ENCODE measurements around the gene GSTM4.

GSTM4 gene

GRCh38 chr1:109625176-109625575 is 30.7 kb upstream of the GSTM4 start:
- no peak for DNase-seq

DNA sequence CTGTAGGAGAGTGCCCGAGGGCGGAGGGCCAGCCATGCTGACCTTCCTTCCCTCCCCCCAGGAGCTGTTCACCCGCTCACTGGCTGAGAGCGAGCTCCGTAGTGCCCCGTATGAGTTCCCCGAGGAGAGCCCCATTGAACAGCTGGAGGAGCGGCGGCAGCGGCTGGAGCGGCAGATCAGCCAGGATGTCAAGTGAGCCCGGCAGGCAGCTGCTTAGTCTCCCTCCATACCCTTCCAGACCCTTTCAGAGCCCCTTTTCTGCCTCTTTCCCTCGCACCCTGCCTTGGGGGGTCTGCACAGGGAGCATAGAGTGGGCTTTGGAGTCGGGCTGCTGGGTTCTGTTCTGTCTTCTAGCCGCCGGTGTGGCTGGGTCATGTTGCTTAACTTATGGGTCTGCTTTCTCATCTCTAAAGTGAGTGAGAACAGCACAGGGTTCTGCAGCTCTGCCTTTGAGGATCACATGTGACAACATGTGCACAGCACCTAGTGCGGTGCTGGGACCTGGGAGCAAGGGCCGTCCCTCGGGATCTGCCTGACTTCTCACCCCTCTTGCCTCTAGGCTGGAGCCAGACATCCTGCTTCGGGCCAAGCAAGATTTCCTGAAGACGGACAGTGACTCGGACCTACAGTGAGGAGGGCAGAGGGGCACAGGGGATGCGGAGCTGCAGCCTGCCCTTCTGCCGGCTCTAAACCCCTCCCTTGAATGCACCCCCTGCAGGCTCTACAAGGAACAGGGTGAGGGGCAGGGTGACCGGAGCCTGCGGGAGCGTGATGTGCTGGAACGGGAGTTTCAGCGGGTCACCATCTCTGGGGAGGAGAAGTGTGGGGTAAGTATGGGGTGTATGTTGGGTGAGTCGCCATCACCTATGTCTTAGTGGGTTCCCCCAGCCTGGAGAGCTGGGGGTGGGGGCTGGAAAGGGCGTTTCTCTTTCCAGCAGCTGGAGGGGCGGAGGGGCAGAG is 30.0 kb upstream of the GSTM4 start:
- DNase-seq = no peak

GRCh38 chr1:109626682-109627408 is 29.1 kb upstream of the GSTM4 start:
- DNase-seq = no peak

GRCh38 chr1:109627692-109628399 is 28.1 kb upstream of the GSTM4 start:
- no peak for DNase-seq

- no peak for DNase-seq
Observed at GRCh38 chr1:109628540-109629321, 27.2 kb upstream of the GSTM4 start.

DNA sequence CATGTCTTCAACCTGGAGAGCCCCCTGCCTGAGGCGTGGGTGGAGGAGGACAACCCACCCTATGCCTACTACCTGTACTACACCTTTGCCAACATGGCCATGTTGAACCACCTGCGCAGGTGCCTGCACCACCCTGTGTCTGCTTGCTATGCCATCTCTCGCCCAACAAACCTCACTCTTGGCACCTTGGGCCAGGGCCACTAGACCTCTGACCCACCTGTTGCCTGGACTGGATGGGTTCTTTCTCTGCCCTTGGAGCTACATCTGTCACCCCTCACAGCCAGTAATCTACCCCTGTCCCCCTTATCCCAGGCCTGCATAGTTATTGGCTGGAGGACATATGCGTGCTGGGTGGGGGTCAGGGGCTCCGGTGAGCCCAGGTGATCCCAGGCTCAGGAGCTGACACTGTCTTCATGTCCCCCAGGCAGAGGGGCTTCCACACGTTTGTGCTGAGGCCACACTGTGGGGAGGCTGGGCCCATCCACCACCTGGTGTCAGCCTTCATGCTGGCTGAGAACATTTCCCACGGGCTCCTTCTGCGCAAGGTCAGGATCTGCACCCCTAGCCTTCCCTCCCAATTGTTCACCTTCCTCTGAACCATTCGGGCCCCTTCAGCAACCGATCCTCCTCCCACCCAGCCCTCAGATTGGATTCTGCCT is 26.4 kb upstream of the GSTM4 start:
- DNase-seq = no peak

- DNase-seq = no peak
Observed at GRCh38 chr1:109630081-109630897, 25.6 kb upstream of the GSTM4 start.

- no peak for DNase-seq
Observed at GRCh38 chr1:109630898-109631512, 24.9 kb upstream of the GSTM4 start.

DNA sequence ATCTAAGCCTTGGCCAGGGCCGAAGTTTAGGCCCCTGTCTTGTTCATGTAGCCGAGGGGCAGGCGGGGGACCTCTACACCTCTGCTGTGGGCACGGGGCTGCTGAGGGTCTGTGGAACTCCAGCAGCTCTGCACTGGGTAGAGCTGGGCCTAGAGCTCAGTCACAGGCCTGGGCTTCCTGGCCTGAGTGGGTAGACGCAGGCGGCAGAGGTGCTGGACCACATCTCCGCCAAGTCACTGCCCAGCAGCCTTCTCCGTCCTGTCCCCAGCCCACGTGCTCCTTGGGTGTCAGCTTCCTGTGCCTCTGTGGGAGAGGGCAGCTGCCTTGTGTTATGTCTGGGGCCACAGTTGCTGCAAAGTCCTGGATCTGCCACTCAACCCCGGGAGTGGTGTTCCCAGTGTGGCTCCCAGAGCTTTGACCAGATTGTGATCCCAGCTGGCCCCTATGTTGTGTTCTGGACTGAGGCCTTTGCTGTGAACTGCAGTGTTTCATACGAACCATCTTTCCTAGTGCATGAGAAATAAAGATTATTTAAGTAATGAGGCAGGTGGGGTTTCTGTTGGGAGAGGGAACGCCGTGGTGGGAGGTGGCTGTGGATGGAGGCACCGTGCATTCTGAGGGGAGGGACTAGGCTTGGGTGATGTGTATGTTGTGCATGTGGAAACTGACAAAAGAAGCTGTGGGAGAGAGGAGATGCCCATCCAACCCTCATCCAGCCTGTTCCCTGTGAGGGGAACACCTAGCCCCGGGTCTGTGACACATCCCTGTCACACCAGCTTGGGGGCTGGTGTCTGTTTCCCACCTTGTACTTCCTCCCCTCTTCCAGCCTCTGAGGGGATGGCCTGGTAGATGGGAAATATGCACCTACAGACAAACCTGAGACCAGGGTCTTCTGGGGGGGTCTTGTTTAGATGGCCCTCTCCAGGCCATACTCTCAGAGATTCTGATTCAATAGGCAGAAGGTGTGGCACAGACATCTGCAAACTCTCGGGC is 24.1 kb upstream of the GSTM4 start:
- no peak for DNase-seq

DNA sequence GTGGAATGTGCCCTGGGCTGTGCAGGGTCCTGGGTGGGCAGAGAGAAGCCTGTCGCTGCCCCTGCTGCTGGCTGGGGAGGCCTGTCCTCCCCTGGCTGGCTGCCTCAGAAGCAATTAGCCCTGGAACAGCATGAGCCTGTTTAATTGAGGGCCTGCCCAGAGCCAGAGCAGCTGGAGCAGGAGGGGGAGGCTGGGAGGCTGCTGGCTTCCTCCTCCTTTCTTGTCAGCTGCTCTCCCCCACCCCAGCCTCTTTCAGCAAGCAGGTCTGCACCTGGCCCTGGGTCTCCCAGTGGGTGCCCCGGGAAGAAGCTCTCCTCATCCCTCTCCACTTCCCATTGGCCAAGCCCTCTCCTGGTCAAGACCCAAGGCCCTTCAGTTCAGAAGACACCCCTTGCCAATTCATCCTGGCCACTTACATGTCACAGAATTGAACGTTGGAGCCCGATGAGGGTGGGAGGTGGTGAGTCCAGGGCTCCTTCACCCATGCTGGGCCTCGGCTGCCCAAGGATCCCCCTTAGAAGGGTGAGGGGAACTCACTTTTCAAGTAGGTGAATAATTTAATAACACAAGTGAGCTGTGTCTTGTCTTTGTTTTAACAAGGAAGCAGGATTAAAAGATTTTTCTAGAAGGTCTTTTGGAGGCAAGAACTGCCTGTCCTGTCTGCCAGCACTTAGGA is 23.1 kb upstream of the GSTM4 start:
- no peak for DNase-seq

GRCh38 chr1:109634292-109634691 is 21.6 kb upstream of the GSTM4 start:
- DNase-seq = no peak

- no peak for DNase-seq
Observed at GRCh38 chr1:109634771-109635750, 20.8 kb upstream of the GSTM4 start.

DNA sequence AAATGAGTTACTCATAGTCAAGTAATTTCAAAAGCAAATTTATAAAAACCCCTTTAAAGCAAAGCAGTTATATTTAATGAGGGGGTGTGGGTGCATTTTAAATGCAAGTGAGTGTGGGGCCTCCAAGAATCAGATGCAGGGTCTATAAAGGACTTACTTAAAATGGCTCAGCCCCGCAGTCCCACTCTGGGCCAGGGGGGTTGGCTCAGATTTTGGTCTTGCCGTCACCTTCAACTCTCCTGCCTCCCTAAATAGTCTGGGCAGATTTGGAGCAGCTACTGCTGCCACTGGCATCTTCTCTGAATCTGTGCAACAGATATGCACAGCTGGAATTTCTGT is 20.1 kb upstream of the GSTM4 start:
- no peak for DNase-seq

DNA sequence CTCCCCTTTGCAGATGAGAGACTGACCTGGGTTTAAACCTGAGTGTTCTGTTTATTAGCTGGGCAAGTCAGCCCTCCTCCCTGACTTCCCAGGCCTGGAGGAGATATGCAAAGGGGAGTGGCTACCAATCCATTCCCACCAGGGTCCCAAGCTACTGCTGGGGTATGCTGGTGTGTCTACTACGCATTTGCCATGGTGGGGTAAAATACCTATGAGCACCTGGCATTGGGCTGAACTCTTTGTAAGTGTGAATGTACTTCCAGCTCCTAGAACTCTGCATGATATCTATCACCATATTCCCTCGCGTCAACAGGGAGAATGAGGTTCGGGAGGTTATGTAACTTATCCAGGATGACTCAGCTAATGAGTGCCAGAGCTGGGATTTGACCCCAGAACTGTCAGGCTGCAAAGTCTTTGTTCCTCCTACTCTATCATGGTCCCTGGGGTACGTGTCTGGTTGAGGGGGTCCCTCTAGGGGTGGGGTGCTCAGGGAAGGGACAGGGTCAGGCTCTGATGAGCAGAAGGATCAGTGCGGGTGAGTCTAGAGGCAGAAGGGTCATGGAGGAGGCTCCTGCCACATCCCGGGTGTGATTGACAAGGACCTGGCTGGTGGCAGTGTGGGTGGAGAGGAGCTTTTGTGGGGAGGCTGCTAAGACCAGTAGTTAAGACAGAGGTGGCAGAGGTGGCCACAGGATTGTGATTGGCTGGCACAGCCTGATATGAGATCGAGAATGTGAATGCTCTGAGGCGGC is 19.5 kb upstream of the GSTM4 start:
- no peak for DNase-seq

DNA sequence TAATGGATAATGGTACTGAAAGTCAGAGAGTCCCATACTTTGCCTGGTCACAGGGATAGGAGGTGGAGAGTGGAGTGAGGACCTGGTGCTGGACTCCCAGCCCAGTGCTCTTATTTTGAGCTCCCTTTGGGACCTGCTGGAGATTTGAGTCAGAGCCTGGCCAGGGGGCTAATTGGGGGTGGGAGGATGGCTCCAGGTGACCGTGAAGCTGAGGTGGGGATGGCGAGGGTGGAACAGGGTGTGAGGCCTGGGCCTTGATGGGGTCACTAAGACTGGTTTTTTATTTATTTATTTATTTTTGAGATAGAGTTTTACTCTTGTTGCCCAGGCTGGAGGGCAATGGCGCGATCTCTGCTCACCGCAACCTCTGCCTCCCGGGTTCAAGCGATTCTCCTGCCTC is 18.5 kb upstream of the GSTM4 start:
- no peak for DNase-seq

DNA sequence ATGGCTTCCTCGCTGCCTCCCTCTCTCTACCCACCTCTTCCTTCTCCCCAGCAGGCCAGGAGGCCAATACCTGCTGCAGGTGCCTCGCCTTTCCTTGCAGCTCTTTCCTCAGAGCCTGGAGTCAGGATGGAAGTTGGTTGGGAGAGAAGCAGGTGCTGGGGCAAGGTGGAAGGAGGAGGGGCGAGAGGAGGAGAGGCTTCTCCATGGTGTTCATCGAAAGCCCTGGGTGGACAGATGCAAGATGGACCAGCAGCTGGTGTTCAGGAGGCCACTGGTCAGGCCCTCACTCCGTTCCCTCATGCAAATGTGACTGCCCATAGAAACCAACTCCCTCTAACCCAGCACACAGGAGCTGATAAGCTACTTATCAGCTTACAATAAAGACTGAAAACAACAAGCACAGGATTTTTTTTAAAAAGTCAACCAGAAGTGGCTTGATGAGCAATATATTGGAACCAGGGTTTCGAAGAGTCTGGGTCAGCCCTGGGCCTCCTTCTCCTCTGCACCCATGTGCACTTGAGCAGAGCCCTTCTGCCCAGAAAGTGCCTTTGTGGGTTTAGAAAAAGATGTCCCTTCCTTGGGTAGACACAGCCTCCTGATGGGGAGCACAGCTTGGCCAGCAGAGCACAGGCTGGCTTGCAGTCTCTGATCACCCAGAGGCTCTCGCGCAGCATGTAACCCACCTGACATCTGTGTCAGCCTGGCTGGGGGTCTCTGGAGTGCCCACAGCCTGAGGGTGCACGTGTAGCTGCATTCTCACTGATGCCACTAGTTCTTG is 16.6 kb upstream of the GSTM4 start:
- no peak for DNase-seq

Data from SIG-M5 (cell line).